GM21619 (cell line): ENCODE data around the gene DHDH.
"Not testable (repeated sequence)": the region's sequence is repeated elsewhere in the genome, so short reads cannot be mapped to it uniquely, and the experiment has no call there.

Experiments used
- ATAC-seq: cut with Tn5 transposase; IDR thresholded peaks from one replicate; pipeline ENCODE4 v1.9.1; 2021; ENCODE audit not compliant: unreplicated experiment

DHDH gene

GRCh38 chr19:48933382-48933932, at the start of gene DHDH:
Gene DHDH, plus strand, starts transcription at chr19:48933699. Its CDS starts 23 bp downstream, at chr19:48933722.
- peak; percentile 69 for ATAC-seq

- no peak for ATAC-seq
Measured at GRCh38 chr19:48883726-48884125, 49.8 kb upstream of the DHDH start.

- ATAC-seq, result no peak
Measured at GRCh38 chr19:48887861-48888612, 45.5 kb upstream of the DHDH start.

GRCh38 chr19:48889496-48889895, 44.0 kb upstream of the DHDH start:
- ATAC-seq, result not testable (repeated sequence)

GRCh38 chr19:48890551-48890950, 42.9 kb upstream of the DHDH start:
- no peak for ATAC-seq

GRCh38 chr19:48895226-48895625, 38.3 kb upstream of the DHDH start:
- no peak for ATAC-seq

- no peak for ATAC-seq
Measured at GRCh38 chr19:48896191-48896720, 37.2 kb upstream of the DHDH start.

GRCh38 chr19:48897181-48897580, 36.3 kb upstream of the DHDH start:
- no peak for ATAC-seq

GRCh38 chr19:48899386-48899749, 34.1 kb upstream of the DHDH start:
- ATAC-seq, result not testable (repeated sequence)

GRCh38 chr19:48899781-48900476, 33.6 kb upstream of the DHDH start, which contains the start of gene NUCB1:
Gene NUCB1, plus strand, starts transcription at chr19:48900312. Its CDS starts 485 bp downstream, at chr19:48900797.
- peak; percentile 86 for ATAC-seq

- peak; percentile 2 for ATAC-seq
Measured at GRCh38 chr19:48900477-48901406, 32.8 kb upstream of the DHDH start.

GRCh38 chr19:48902291-48902690, 31.2 kb upstream of the DHDH start:
- not testable (repeated sequence) for ATAC-seq

- not testable (repeated sequence) for ATAC-seq
Measured at GRCh38 chr19:48903788-48904187, 29.7 kb upstream of the DHDH start.

- no peak for ATAC-seq
Measured at GRCh38 chr19:48905664-48906063, 27.8 kb upstream of the DHDH start.

GRCh38 chr19:48906324-48906723, 27.2 kb upstream of the DHDH start:
- no peak for ATAC-seq

- no peak for ATAC-seq
Measured at GRCh38 chr19:48907671-48908070, 25.8 kb upstream of the DHDH start.

- ATAC-seq, result not testable (repeated sequence)
Measured at GRCh38 chr19:48909424-48910077, 23.9 kb upstream of the DHDH start.

- no peak for ATAC-seq
Measured at GRCh38 chr19:48910803-48911202, 22.7 kb upstream of the DHDH start.

- no peak for ATAC-seq
Measured at GRCh38 chr19:48913114-48913889, 20.2 kb upstream of the DHDH start.
